ENCODE measurements around the gene PTMA. TPM values are rescaled to one million over a fixed set of nuclear protein-coding genes. Genes with fewer than 3 reads are reported as not detected.

PTMA gene
- total and polyA plus RNA-seq, 2 of the 4 experiments (the other 2 are of a cell fraction) = 380 to 742 TPM

DNA sequence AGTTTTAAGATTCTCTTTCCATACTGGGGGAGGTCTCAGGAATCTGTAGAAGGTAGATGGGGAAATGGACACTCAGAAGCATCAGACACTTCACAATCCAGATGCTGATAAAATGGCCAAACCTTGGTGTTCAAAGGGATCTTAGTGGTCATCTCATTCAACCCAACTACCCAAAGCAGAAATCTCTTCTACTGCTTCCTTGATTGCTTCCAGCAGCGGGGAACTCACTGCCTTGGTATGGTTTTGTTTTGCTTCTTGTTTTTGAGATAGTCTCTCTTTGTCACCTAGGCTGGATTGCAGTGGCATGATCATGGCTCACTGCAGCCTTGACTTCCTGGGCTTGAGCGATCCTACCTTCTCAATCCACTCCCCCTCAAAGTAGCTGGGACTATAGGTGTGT is 39.3 kb upstream of the PTMA start:
- POLR2A ChIA-PET (ENCODE audit: unreplicated experiment) = no interaction called here
- H3K9me3 ChIP-seq (ENCODE audit: control insufficient read depth, insufficient read depth, low read length) = no peaks in the 10 kb centered on the region
- H3K4me2 ChIP-seq (ENCODE audit: low read depth, low read length) = no peak overlapping the region
- CTCF ChIA-PET = no interaction called here
- H4K5ac ChIP-seq (ENCODE audit: low read depth, low read length) = no peak overlapping the region
- no peak for TF ChIP-seq MAZ (IDR thresholded peaks at IDR 0.05; ENCODE audit: borderline replicate concordance, low read depth, low read length)
- no peak for TF ChIP-seq POLR2A (IDR thresholded peaks at IDR 0.05; ENCODE audit: low read depth, low read length)
- TF ChIP-seq NFE2L2 (IDR thresholded peaks at IDR 0.05; ENCODE audit: low read depth, low read length) = no peak
- no peak for TF ChIP-seq BHLHE40 (IDR thresholded peaks at IDR 0.05; ENCODE audit: low read depth, low read length)
- no peak for TF ChIP-seq FOS (IDR thresholded peaks at IDR 0.05; ENCODE audit: low read depth, low read length)
- TF ChIP-seq RAD21 (IDR thresholded peaks at IDR 0.05; ENCODE audit: low read length) = no peak
- no peak for TF ChIP-seq RCOR1 (IDR thresholded peaks at IDR 0.05; ENCODE audit: insufficient replicate concordance, low read length)
- no peak for TF ChIP-seq MAFK (IDR thresholded peaks at IDR 0.05; ENCODE audit: low read depth, low read length)
- TF ChIP-seq RFX5 (IDR thresholded peaks at IDR 0.05; ENCODE audit: low read depth, low read length) = no peak
- TF ChIP-seq, protein P1, sequence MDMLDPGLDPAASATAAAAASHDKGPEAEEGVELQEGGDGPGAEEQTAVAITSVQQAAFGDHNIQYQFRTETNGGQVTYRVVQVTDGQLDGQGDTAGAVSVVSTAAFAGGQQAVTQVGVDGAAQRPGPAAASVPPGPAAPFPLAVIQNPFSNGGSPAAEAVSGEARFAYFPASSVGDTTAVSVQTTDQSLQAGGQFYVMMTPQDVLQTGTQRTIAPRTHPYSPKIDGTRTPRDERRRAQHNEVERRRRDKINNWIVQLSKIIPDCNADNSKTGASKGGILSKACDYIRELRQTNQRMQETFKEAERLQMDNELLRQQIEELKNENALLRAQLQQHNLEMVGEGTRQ (IDR thresholded peaks at IDR 0.05; ENCODE audit: low read depth, low read length) = no peak
- TF ChIP-seq CEBPB (IDR thresholded peaks at IDR 0.05; ENCODE audit: low read depth, low read length) = no peak
- TF ChIP-seq, protein P2, sequence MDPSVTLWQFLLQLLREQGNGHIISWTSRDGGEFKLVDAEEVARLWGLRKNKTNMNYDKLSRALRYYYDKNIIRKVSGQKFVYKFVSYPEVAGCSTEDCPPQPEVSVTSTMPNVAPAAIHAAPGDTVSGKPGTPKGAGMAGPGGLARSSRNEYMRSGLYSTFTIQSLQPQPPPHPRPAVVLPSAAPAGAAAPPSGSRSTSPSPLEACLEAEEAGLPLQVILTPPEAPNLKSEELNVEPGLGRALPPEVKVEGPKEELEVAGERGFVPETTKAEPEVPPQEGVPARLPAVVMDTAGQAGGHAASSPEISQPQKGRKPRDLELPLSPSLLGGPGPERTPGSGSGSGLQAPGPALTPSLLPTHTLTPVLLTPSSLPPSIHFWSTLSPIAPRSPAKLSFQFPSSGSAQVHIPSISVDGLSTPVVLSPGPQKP (IDR thresholded peaks at IDR 0.05; ENCODE audit: borderline replicate concordance, low read depth, low read length) = no peak
- no peak for ATAC-seq (ENCODE audit: low read depth)
- H3K9ac ChIP-seq (ENCODE audit: low read depth, low read length) = no peak overlapping the region
- no peak overlapping the region for H3K18ac ChIP-seq (ENCODE audit: low read depth, low read length)
- H3K9me1 ChIP-seq (ENCODE audit: insufficient read depth, low read length) = peaks cover 13% of the 10 kb centered on the region
- no peak overlapping the region for H2BK20ac ChIP-seq (ENCODE audit: low read depth, low read length)
- DNase-seq = no peak
- peak overlapping the region; percentile 57; the same call in 1 of the 2 replicates for H2BK120ac ChIP-seq (ENCODE audit: low read depth, low read length)
- in situ Hi-C loops (cut with MboI; ENCODE audit: low sequenced_read_pairs) = no loop called here
- no peak overlapping the region for H3K14ac ChIP-seq (replicated peaks; ENCODE audit: low read depth, low read length)
- no peaks in the 10 kb centered on the region for H3K36me3 ChIP-seq (ENCODE audit: control insufficient read depth, insufficient read depth, low read length)
- H4K91ac ChIP-seq (ENCODE audit: insufficient read depth, low read depth, low read length) = 0 out of 2 replicates have a peak overlapping the region, but pooled peaks have one; percentile 0
- no peaks in the 10 kb centered on the region for H4K20me1 ChIP-seq (ENCODE audit: insufficient read depth, low read length)
- no TSS peak for BruUV-seq (replicated peaks)
- no peak overlapping the region for H2AFZ ChIP-seq (replicated peaks; ENCODE audit: low read length, poor library complexity)
- dilution Hi-C loops (cut with HindIII; ENCODE audit: low sequenced_read_pairs, unreplicated experiment) = no loop called here
- H2AK5ac ChIP-seq (ENCODE audit: low read depth, low read length) = no peak overlapping the region
- intact Hi-C loops (cut with micrococcal nuclease) = no loop called here
- H4K8ac ChIP-seq (ENCODE audit: low read depth in 2 of 2, low read length in 2 of 2) = no peak overlapping the region
- no CpG with 5 or more reads among the region's 2 CpGs for WGBS, 2 experiments (ENCODE audit: extremely low coverage in 2 of 2, insufficient read length in 1 of 2)
- peaks cover 22% of the 10 kb centered on the region for H3K4me1 ChIP-seq (ENCODE audit: control insufficient read depth, insufficient read depth, low read length)
- no peak overlapping the region for H3K23ac ChIP-seq (ENCODE audit: low read depth, low read length)
- peak overlapping the region; percentile 45; the same call in 2 of the 3 replicates for H2BK15ac ChIP-seq (ENCODE audit: low read depth, low read length)
- H3K27ac ChIP-seq (ENCODE audit: insufficient read depth, low read length) = no peak overlapping the region
- H3K56ac ChIP-seq (ENCODE audit: extremely low read depth, insufficient read depth, low read length) = no peak overlapping the region
- no peak overlapping the region for H2BK5ac ChIP-seq (ENCODE audit: low read depth, low read length, poor library complexity, severe bottlenecking)
- H3K27me3 ChIP-seq (ENCODE audit: control insufficient read depth, insufficient read depth, low read length) = no peaks in the 10 kb centered on the region
- H3K4me3 ChIP-seq (ENCODE audit: insufficient read depth, low read depth, low read length) = no peak overlapping the region
- no peak overlapping the region for H2AK9ac ChIP-seq (replicated peaks; ENCODE audit: low read depth, low read length, poor library complexity)
- H3K4ac ChIP-seq (ENCODE audit: low read depth, low read length) = peak overlapping the region; percentile 20; the same call in 1 of the 2 replicates
- H3K79me1 ChIP-seq (ENCODE audit: low read depth in 1 of 2, low read length in 2 of 2) = peaks cover 0 to 18% of the 10 kb centered on the region in 2 experiments; a peak in 2 of 4 replicates

Measured in IMR-90 (cell line).